RWPE1 (cell line): ENCODE data around the gene MYH6.

Experiments used
- CTCF ChIA-PET: fragments of 350-600 bp; sonication (Branson Sonifier 250); formaldehyde crosslinking; extraction: SDS; loops from one replicate; lab custom pipeline; 2021; lab: Yijun Ruan, JAX
- POLR2A ChIA-PET: fragments of 400-600 bp; formaldehyde crosslinking; extraction: SDS; loops from one replicate; lab custom pipeline; 2020; ENCODE audit warnings: antibody characterized with exemption; ENCODE audit not compliant: low non-redundant PET; lab: Yijun Ruan, JAX
- DNase-seq: peaks from one replicate; pipeline ENCODE4 v3.0.0; 2012; ENCODE audit warnings: low spot score
- H3K27ac ChIP-seq: fragments of 450-650 bp; 2 replicates; pipeline ENCODE4 v1.5.1; 2017
- CTCF ChIP-seq: fragments of 450-650 bp; conservative IDR thresholded peaks from 2 replicates; pipeline ENCODE4 v1.5.1; 2017; ENCODE audit warnings: low read depth, mild to moderate bottlenecking

Gene MYH6

DNA sequence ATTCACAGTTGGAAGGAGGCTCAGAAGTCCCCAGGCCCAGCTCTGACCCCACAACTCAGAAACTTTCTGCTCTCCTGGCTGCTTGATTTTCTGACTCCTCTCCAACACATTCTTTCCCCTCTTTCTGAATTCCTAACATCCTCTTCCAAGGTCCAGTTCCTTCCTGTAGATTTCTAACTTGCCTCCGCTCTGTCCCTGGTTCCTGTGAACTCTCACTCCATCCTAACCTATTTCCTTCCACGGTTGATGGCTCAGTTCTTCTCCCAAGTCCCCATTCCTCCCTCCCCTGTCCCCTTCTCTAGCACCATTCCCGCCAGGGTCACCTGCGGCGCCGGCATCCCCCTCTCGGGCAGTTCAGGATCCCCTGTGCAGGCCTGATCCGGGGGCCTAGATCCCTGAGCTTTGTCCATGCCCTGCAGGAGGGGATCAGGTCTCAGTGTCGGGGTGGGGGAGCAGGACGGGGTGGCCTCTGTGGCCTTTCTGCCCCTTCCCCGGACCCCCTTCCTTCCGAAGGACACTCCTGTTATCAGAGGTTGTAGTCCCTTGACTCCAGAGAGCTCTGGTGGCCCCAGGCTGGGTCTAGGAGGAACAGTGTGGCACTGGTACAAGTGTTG lies 49.4 kb downstream of the MYH6 start:
- TF ChIP-seq CTCF = no peak
- POLR2A ChIA-PET = no interaction called here
- H3K27ac ChIP-seq = peak overlapping the region; percentile 9; the same call in 1 of the 2 replicates
- DNase-seq = no peak
- CTCF ChIA-PET = interaction anchor here (0.6 to 1.5 kb wide), 2 partner anchors 21 to 375 kb away, joined by 3 to 4 read pairs; no protein-coding TSS in a partner anchor

- TF ChIP-seq CTCF = no peak
- ChIA-PET POLR2A (interaction anchor here (1.0 kb wide), 1 partner anchor 9 kb away, joined by 3 read pairs; no protein-coding TSS in a partner anchor), CTCF (interaction anchor here (1.5 kb wide), 1 partner anchor 22 kb away, joined by 3 read pairs; no protein-coding TSS in a partner anchor)
- no peak for DNase-seq
- H3K27ac ChIP-seq = no peak overlapping the region
These were observed 50.0 kb downstream of the MYH6 start for GRCh38 chr14:23358042-23358441.

DNA sequence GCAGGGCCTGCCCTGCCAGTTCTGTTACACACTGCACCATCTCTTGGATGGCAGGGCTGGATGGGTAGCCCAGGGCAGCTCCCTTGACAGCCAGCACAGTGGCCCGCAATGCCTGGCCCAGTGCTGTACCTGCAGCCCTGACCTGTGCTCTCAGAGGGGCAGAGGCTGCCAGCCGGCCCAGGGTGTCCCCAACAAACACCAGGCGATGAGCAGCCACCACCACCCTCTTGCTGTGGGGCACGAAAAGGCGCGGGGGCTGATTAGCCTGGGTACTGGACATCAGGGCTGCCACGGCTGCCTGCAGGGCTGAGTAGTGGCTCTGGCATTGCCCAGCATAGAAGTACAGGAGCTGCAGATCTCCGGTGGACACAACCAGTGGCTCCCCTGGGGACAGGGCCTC lies 50.8 kb downstream of the MYH6 start:
- no peak for DNase-seq
- ChIA-PET CTCF (interaction anchor here (1.5 kb wide), 1 partner anchor 23 kb away, joined by 3 read pairs; no protein-coding TSS in a partner anchor), POLR2A (interaction anchor here (1.0 kb wide), 1 partner anchor 10 kb away, joined by 3 read pairs; no protein-coding TSS in a partner anchor)
- no peak for TF ChIP-seq CTCF
- H3K27ac ChIP-seq = peak overlapping the region; percentile 30; the same call in 1 of the 2 replicates

- POLR2A ChIA-PET = interaction anchor here (0.5 kb wide), 1 partner anchor 13 kb away, joined by 5 read pairs; no protein-coding TSS in a partner anchor
- peak overlapping the region; percentile 30; the same call in 1 of the 2 replicates for H3K27ac ChIP-seq
- no peak for TF ChIP-seq CTCF
- CTCF ChIA-PET = no interaction called here
- no peak for DNase-seq
These were observed 51.4 kb downstream of the MYH6 start for GRCh38 chr14:23356662-23357061.

DNA sequence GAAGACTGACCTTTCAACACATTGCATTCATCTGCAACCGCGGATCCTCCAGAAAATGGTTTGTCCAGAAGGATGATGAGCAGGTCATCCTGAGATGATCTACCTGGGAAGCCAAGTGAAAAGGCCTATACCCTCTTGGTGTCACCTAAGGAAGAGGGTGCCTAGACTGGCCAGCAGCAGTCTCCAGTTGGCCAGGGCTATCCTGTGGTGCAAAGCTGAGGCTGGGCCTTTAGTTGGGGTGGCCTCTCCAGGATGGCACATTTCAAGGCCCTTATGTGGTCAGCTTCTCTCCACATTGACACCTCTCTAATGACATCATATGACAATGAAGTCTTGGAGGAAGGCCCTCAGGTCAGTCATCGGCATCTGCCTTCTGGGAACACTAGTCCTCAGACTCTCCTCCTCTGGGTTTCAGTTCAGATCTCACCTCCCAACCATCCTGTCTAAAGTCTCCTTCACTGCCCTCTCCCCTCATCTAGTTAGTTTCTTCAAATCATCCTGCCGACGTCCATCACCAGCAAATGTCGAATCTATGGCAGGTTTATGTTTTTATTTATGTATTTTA lies 52.1 kb downstream of the MYH6 start:
- DNase-seq = no peak
- no peak overlapping the region for H3K27ac ChIP-seq
- POLR2A ChIA-PET = no interaction called here
- CTCF ChIA-PET = no interaction called here
- TF ChIP-seq CTCF = no peak

DNA sequence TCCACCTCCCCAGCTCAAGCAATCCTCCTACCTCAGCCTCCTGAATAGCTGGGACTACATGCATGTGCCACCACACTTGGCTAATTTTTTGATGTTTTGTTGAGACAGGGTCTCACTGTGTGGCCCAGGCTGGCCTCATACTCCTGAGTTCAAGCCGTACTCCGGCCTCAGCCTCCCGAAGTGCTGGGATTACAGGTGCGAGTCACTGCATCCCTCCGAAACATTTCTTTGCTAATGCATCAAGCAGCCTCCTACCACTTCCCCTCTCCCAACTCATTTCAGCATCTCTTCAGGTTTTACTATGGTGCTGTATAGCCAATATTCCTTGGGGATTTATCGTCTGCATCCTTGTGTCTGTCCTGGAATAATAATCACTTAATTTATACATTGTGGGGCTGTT lies 53.1 kb downstream of the MYH6 start:
- CTCF ChIA-PET = interaction anchor here (1.5 kb wide), 1 partner anchor 30 kb away, joined by 5 read pairs; no protein-coding TSS in a partner anchor
- POLR2A ChIA-PET = no interaction called here
- no peak for TF ChIP-seq CTCF
- no peak for DNase-seq
- H3K27ac ChIP-seq = no peak overlapping the region
